GM21576 (cell line): ENCODE results near the gene NAV3.

ENCODE experiments used
- ATAC-seq: cut with Tn5 transposase; IDR thresholded peaks from one replicate; pipeline ENCODE4 v1.9.1; 2021; ENCODE audit warnings: mild to moderate bottlenecking, moderate library complexity; ENCODE audit not compliant: unreplicated experiment

Gene NAV3

GRCh38 chr12:78176643-78177042, 345.9 kb downstream of the NAV3 start:
- no peak for ATAC-seq

GRCh38 chr12:78177298-78177697, 346.6 kb downstream of the NAV3 start:
- no peak for ATAC-seq

- no peak for ATAC-seq
Observed at GRCh38 chr12:78179346-78179745, 348.7 kb downstream of the NAV3 start.

- ATAC-seq = no peak
Observed at GRCh38 chr12:78181544-78182162, 351.0 kb downstream of the NAV3 start.

- no peak for ATAC-seq
Observed at GRCh38 chr12:78183824-78184223, 353.1 kb downstream of the NAV3 start.

- no peak for ATAC-seq
Observed at GRCh38 chr12:78185109-78185508, 354.4 kb downstream of the NAV3 start.

- no peak for ATAC-seq
Observed at GRCh38 chr12:78185651-78186050, 355.0 kb downstream of the NAV3 start.

GRCh38 chr12:78186670-78187069, 356.0 kb downstream of the NAV3 start:
- ATAC-seq = no peak

- ATAC-seq = no peak
Observed at GRCh38 chr12:78187741-78188140, 357.0 kb downstream of the NAV3 start.

- no peak for ATAC-seq
Observed at GRCh38 chr12:78189656-78190055, 359.0 kb downstream of the NAV3 start.

- no peak for ATAC-seq
Observed at GRCh38 chr12:78191611-78192010, 360.9 kb downstream of the NAV3 start.

GRCh38 chr12:78192979-78193378, 362.3 kb downstream of the NAV3 start:
- no peak for ATAC-seq

- ATAC-seq = no peak
Observed at GRCh38 chr12:78194448-78194847, 363.8 kb downstream of the NAV3 start.

GRCh38 chr12:78198896-78199295, 368.2 kb downstream of the NAV3 start:
- ATAC-seq = no peak

GRCh38 chr12:78199926-78200325, 369.2 kb downstream of the NAV3 start:
- no peak for ATAC-seq

- ATAC-seq = no peak
Observed at GRCh38 chr12:78204926-78205325, 374.2 kb downstream of the NAV3 start.

GRCh38 chr12:78208092-78208491, 377.4 kb downstream of the NAV3 start:
- ATAC-seq = no peak

GRCh38 chr12:78209846-78210505, 379.3 kb downstream of the NAV3 start:
- ATAC-seq = no peak

- ATAC-seq = no peak
Observed at GRCh38 chr12:78210506-78210860, 379.8 kb downstream of the NAV3 start.

- no peak for ATAC-seq
Observed at GRCh38 chr12:78210894-78211302, 380.2 kb downstream of the NAV3 start.

GRCh38 chr12:78220811-78221210, 390.1 kb downstream of the NAV3 start:
- ATAC-seq = no peak

GRCh38 chr12:78224154-78224553, 393.5 kb downstream of the NAV3 start:
- no peak for ATAC-seq

- no peak for ATAC-seq
Observed at GRCh38 chr12:78226763-78227162, 396.1 kb downstream of the NAV3 start.
